ENCODE data around the gene NEDD1. TPM values are rescaled to one million over a fixed set of nuclear protein-coding genes. Genes with fewer than 3 reads are reported as not detected.

NEDD1 gene
- total RNA-seq, 1 experiment from 2014 or later, result 42.7 TPM

DNA sequence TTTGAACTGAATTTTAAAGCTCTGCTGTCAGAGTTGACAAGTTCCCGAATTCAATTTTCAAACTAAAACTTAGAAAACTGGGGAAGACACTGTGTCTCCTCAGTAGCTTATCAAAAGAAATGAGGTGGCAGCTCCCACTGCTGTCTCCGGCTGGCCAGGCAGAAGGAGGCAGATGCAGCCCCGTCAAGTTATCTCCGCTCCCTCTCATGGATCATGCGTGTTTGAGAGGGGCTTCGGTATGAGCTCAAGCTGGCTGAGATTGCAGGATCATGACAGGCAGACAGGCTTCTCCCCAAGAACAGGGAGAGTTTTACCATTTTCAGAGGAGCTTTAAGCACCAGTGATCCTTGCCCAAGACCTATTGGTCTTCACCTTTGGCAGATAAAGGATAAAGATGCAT, 88.8 kb downstream of the NEDD1 start:
- no peak for DNase-seq (ENCODE audit: low spot score)
- ChIA-PET CTCF (no interaction called here), POLR2A (ENCODE audit: low non-redundant PET) (no interaction called here)
- intact Hi-C loops (cut with micrococcal nuclease; ENCODE audit: unreplicated experiment), result loop anchor here (10.0 kb wide), 1 partner anchor 1159 kb away; no protein-coding TSS in a partner anchor
- H3K9me3 ChIP-seq (ENCODE audit: low read depth, low read length, poor library complexity, severe bottlenecking), result no peaks in the 10 kb centered on the region
- no peak overlapping the region for H3K27ac ChIP-seq (ENCODE audit: low read depth, low read length, poor library complexity, severe bottlenecking)
- BruUV-seq (replicated peaks), result no TSS peak
- peaks cover 97% of the 10 kb centered on the region for H3K27me3 ChIP-seq (replicated peaks; ENCODE audit: insufficient read depth, low read depth, low read length, poor library complexity)
- H3K4me3 ChIP-seq (ENCODE audit: low read depth, low read length, poor library complexity, severe bottlenecking), result no peak overlapping the region
- TF ChIP-seq, protein P1, sequence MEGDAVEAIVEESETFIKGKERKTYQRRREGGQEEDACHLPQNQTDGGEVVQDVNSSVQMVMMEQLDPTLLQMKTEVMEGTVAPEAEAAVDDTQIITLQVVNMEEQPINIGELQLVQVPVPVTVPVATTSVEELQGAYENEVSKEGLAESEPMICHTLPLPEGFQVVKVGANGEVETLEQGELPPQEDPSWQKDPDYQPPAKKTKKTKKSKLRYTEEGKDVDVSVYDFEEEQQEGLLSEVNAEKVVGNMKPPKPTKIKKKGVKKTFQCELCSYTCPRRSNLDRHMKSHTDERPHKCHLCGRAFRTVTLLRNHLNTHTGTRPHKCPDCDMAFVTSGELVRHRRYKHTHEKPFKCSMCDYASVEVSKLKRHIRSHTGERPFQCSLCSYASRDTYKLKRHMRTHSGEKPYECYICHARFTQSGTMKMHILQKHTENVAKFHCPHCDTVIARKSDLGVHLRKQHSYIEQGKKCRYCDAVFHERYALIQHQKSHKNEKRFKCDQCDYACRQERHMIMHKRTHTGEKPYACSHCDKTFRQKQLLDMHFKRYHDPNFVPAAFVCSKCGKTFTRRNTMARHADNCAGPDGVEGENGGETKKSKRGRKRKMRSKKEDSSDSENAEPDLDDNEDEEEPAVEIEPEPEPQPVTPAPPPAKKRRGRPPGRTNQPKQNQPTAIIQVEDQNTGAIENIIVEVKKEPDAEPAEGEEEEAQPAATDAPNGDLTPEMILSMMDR (conservative IDR thresholded peaks at IDR 0.05; ENCODE audit: low read depth, low read length), result no peak
- no peak for TF ChIP-seq EZH2 (IDR thresholded peaks at IDR 0.05; ENCODE audit: borderline replicate concordance, low read depth, low read length, poor library complexity, severe bottlenecking)
- H3K36me3 ChIP-seq (ENCODE audit: insufficient read depth, low read length, poor library complexity, severe bottlenecking), result no peaks in the 10 kb centered on the region
- no peaks in the 10 kb centered on the region for H3K4me1 ChIP-seq (ENCODE audit: insufficient read depth, low read length, poor library complexity, severe bottlenecking)

DNA sequence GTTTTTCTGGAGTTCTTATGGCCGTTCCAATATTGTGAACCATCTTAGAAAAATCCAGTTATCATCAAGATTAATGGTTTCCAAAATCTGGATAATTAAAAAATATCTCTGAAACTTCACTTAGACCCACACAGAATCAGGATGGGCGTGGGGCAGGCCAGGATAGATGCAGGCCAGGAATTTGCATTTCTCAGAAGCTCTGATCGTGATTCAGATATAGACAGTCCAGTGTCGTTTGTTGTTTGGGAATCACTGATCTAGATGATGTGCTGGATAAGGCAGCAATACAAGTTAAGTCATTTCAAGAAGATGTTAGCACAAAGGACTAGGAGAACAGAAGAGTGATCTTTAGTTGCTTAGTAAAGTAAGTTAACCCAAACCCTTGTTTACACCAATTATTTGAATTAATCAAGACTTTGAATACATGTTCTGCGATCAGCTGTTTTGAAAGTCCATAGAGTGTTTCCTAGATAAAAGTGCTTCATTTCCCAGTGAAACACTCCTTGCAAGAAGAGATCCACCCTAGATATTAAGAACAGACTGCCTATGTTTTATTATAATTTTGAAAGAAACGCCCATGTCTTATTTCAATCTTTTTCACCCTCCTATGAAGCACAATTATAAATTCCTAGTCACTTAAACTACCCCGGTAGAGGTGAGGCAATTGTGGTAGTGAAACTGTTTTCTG, 90.9 kb downstream of the NEDD1 start:
- Histone ChIP-seq H3K9me3 (ENCODE audit: low read depth, low read length, poor library complexity, severe bottlenecking) (no peaks in the 10 kb centered on the region), H3K4me3 (ENCODE audit: low read depth, low read length, poor library complexity, severe bottlenecking) (no peak overlapping the region), H3K4me1 (ENCODE audit: insufficient read depth, low read length, poor library complexity, severe bottlenecking) (no peaks in the 10 kb centered on the region), H3K36me3 (ENCODE audit: insufficient read depth, low read length, poor library complexity, severe bottlenecking) (no peaks in the 10 kb centered on the region), H3K27me3 (replicated peaks; ENCODE audit: insufficient read depth, low read depth, low read length, poor library complexity) (peaks cover 81% of the 10 kb centered on the region), H3K27ac (ENCODE audit: low read depth, low read length, poor library complexity, severe bottlenecking) (no peak overlapping the region)
- ChIA-PET CTCF (no interaction called here), POLR2A (ENCODE audit: low non-redundant PET) (no interaction called here)
- intact Hi-C loops (cut with micrococcal nuclease; ENCODE audit: unreplicated experiment), result loop anchor here (10.0 kb wide), 1 partner anchor 1157 kb away; no protein-coding TSS in a partner anchor
- TF ChIP-seq EZH2 (IDR thresholded peaks at IDR 0.05; ENCODE audit: borderline replicate concordance, low read depth, low read length, poor library complexity, severe bottlenecking), result no peak
- TF ChIP-seq, protein P1 (conservative IDR thresholded peaks at IDR 0.05; ENCODE audit: low read depth, low read length), result no peak
- DNase-seq (ENCODE audit: low spot score), result no peak
- BruUV-seq (replicated peaks), result no TSS peak

DNA sequence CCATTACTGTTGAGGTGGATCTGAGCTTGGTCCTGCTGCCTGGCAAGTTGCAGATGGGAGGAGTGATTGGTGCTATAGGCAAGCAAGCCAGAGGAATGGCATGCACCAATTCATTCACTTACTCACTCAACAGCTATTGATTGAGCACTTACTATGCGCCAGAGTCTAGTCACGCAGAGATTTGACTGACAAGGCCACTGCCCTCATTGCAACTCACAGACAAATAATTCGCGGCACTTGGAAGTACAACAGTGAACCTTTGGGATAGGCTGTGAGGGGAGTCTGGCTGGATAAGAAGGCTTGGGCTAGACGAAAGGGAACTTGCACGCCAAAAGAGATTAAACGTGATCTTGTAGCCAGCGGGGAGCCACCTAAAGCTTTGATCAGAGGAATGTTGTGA, 96.2 kb downstream of the NEDD1 start:
- Histone ChIP-seq H3K27ac (ENCODE audit: low read depth, low read length, poor library complexity, severe bottlenecking) (no peak overlapping the region), H3K4me3 (ENCODE audit: low read depth, low read length, poor library complexity, severe bottlenecking) (no peak overlapping the region), H3K4me1 (ENCODE audit: insufficient read depth, low read length, poor library complexity, severe bottlenecking) (no peaks in the 10 kb centered on the region), H3K9me3 (ENCODE audit: low read depth, low read length, poor library complexity, severe bottlenecking) (no peaks in the 10 kb centered on the region), H3K27me3 (replicated peaks; ENCODE audit: insufficient read depth, low read depth, low read length, poor library complexity) (peaks cover 51% of the 10 kb centered on the region), H3K36me3 (ENCODE audit: insufficient read depth, low read length, poor library complexity, severe bottlenecking) (no peaks in the 10 kb centered on the region)
- BruUV-seq (replicated peaks), result no TSS peak
- no peak for DNase-seq (ENCODE audit: low spot score)
- intact Hi-C loops (cut with micrococcal nuclease; ENCODE audit: unreplicated experiment), result no loop called here
- ChIA-PET CTCF (interaction anchor here (0.7 kb wide), 1 partner anchor 16 kb away, joined by 9 read pairs; no protein-coding TSS in a partner anchor), POLR2A (ENCODE audit: low non-redundant PET) (no interaction called here)
- TF ChIP-seq, protein P1 (conservative IDR thresholded peaks at IDR 0.05; ENCODE audit: low read depth, low read length), result no peak
- TF ChIP-seq EZH2 (IDR thresholded peaks at IDR 0.05; ENCODE audit: borderline replicate concordance, low read depth, low read length, poor library complexity, severe bottlenecking), result no peak

Measured in A673 (cell line).